CD4-positive, alpha-beta T cell treated with Interleukin-2 at 100 ng/mL for 4 hours (primary cell): ENCODE data around the gene B3GALT4.
A peak's percentile ranks its signal among the peaks of the same experiment; 100 is the strongest.

ENCODE experiments used
- DNase-seq: peaks from one replicate; pipeline ENCODE4 v3.0.0-alpha.2; 2020; ENCODE audit warnings: low spot score

Gene B3GALT4

GRCh38 chr6:33292996-33293682 lies 16.2 kb downstream of the B3GALT4 start:
- DNase-seq, result no peak

- DNase-seq, result no peak
Observed at GRCh38 chr6:33294086-33294823, 17.3 kb downstream of the B3GALT4 start.

GRCh38 chr6:33295621-33296369 lies 18.9 kb downstream of the B3GALT4 start:
- DNase-seq, result no peak

- no peak for DNase-seq
Observed at GRCh38 chr6:33296797-33297405, 20.0 kb downstream of the B3GALT4 start.

- no peak for DNase-seq
Observed at GRCh38 chr6:33297406-33297955, 20.6 kb downstream of the B3GALT4 start.

- peak; percentile 88 for DNase-seq
Observed at GRCh38 chr6:33297956-33298772, 21.2 kb downstream of the B3GALT4 start.

- DNase-seq, result peak; percentile 65
Observed at GRCh38 chr6:33298773-33299236, 21.9 kb downstream of the B3GALT4 start, which contains the start of gene RGL2. TSS of gene RGL2 (minus strand) at chr6:33298942. CDS start at chr6:33298610, 332 bp downstream.

- peak; percentile 94 for DNase-seq
Observed at GRCh38 chr6:33299237-33299944, 22.5 kb downstream of the B3GALT4 start.

GRCh38 chr6:33301877-33302276 lies 25.0 kb downstream of the B3GALT4 start:
- no peak for DNase-seq

GRCh38 chr6:33304216-33304615 lies 27.3 kb downstream of the B3GALT4 start:
- DNase-seq, result no peak

GRCh38 chr6:33305052-33305451 lies 28.1 kb downstream of the B3GALT4 start:
- no peak for DNase-seq

- DNase-seq, result no peak
Observed at GRCh38 chr6:33306356-33306755, 29.4 kb downstream of the B3GALT4 start.

- peak; percentile 94 for DNase-seq
Observed at GRCh38 chr6:33312361-33313104, 35.6 kb downstream of the B3GALT4 start.

- peak; percentile 31 for DNase-seq
Observed at GRCh38 chr6:33313105-33313708, 36.3 kb downstream of the B3GALT4 start.

- DNase-seq, result peak; percentile 92
Observed at GRCh38 chr6:33313709-33314514, 37.0 kb downstream of the B3GALT4 start, which contains the start of gene TAPBP. TSS of gene TAPBP (minus strand) at chr6:33314078. CDS start at chr6:33314041, 37 bp downstream.

GRCh38 chr6:33314515-33314942 lies 37.6 kb downstream of the B3GALT4 start:
- DNase-seq, result peak; percentile 91

- no peak for DNase-seq
Observed at GRCh38 chr6:33314943-33315792, 38.2 kb downstream of the B3GALT4 start.
